ENCODE results near the gene ERVMER34-1.
A peak's percentile ranks its signal among the peaks of the same experiment; 100 is the strongest.

The ERVMER34-1 gene

GRCh38 chr4:52750819-52751486, at the start of gene ERVMER34-1:
ERVMER34-1 (minus strand) TSS chr4:52751425; CDS start chr4:52745520, 5,905 bp downstream.
- in situ Hi-C loops (cut with MboI; ENCODE audit: low pct_unique_long_range_greater_than_20kb, low sequenced_read_pairs, unreplicated experiment), result no loop called here
- no peak for TF ChIP-seq CTCF (IDR thresholded peaks at IDR 0.05; ENCODE audit: extremely low read depth, insufficient read depth, missing control alignments)
- peak; percentile 27 for DNase-seq (ENCODE audit: low spot score)

DNA sequence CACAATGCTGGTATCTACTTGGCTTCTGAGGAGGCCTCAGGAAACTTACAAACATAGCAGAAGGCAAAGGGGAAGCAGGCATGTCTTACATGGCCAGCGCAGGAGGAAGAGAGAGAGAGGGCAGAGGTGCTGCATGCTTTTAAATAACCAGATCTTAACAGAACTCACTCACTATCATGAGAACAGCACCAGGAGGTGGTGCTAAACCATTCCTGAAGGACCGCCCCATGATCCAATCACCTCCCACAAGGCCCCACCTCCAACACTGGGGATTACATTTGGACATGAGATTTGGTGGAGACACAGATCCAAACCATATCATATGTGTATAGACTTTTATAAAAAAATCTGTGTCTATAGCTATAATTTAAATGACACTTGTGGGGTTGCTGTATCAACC, 48.6 kb upstream of the ERVMER34-1 start:
- DNase-seq (ENCODE audit: low spot score), result no peak
- in situ Hi-C loops (cut with MboI; ENCODE audit: low pct_unique_long_range_greater_than_20kb, low sequenced_read_pairs, unreplicated experiment), result no loop called here
- TF ChIP-seq CTCF (IDR thresholded peaks at IDR 0.05; ENCODE audit: extremely low read depth, insufficient read depth, missing control alignments), result no peak

GRCh38 chr4:52795533-52795932, 44.3 kb upstream of the ERVMER34-1 start:
- no peak for DNase-seq (ENCODE audit: low spot score)
- TF ChIP-seq CTCF (IDR thresholded peaks at IDR 0.05; ENCODE audit: extremely low read depth, insufficient read depth, missing control alignments), result no peak
- in situ Hi-C loops (cut with MboI; ENCODE audit: low pct_unique_long_range_greater_than_20kb, low sequenced_read_pairs, unreplicated experiment), result no loop called here

- DNase-seq (ENCODE audit: low spot score), result no peak
- TF ChIP-seq CTCF (IDR thresholded peaks at IDR 0.05; ENCODE audit: extremely low read depth, insufficient read depth, missing control alignments), result no peak
- in situ Hi-C loops (cut with MboI; ENCODE audit: low pct_unique_long_range_greater_than_20kb, low sequenced_read_pairs, unreplicated experiment), result no loop called here
Measured at GRCh38 chr4:52791936-52792335, 40.7 kb upstream of the ERVMER34-1 start.

GRCh38 chr4:52789774-52790173, 38.5 kb upstream of the ERVMER34-1 start:
- TF ChIP-seq CTCF (IDR thresholded peaks at IDR 0.05; ENCODE audit: extremely low read depth, insufficient read depth, missing control alignments), result no peak
- no peak for DNase-seq (ENCODE audit: low spot score)
- in situ Hi-C loops (cut with MboI; ENCODE audit: low pct_unique_long_range_greater_than_20kb, low sequenced_read_pairs, unreplicated experiment), result no loop called here

GRCh38 chr4:52788806-52789205, 37.6 kb upstream of the ERVMER34-1 start:
- TF ChIP-seq CTCF (IDR thresholded peaks at IDR 0.05; ENCODE audit: extremely low read depth, insufficient read depth, missing control alignments), result no peak
- no peak for DNase-seq (ENCODE audit: low spot score)
- in situ Hi-C loops (cut with MboI; ENCODE audit: low pct_unique_long_range_greater_than_20kb, low sequenced_read_pairs, unreplicated experiment), result no loop called here
